Renal cortex interstitium (tissue), 15 donors: ENCODE measurements around the gene NCAM2. TPM values are rescaled to one million over a fixed set of nuclear protein-coding genes. Genes with fewer than 3 reads are reported as not detected.
A peak's percentile ranks its signal among the peaks of the same experiment; 100 is the strongest.

ENCODE experiments used
- DNase-seq, 11 donors: peaks; one replicate each; pipeline ENCODE4 v3.0.0-alpha.2; 2013; ENCODE audit warnings: low read depth in 9 of 11, low spot score in 4 of 11; ENCODE audit errors: extremely low read depth in 1 of 11
- long read RNA-seq, 16 experiments: transcript quantifications; one replicate each; lab custom pipeline, GENCODE V29; 2026
- polyA plus RNA-seq, 3 donors: library from polyadenylated mRNA; unstranded; fragments of 120-200 nt; gene quantifications; one replicate each; pipeline ENCODE4 v1.2.1, GENCODE V29; 2013; ENCODE audit not compliant: insufficient read length in 3 of 3

The NCAM2 gene
- polyA plus RNA-seq = 1 to 10 TPM; 6.4 to 8.9 (median 7.0) TPM
- long read RNA-seq, donor 1 = 0 reads
- long read RNA-seq, donor 2 = 0 reads
- long read RNA-seq, donor 3, full-length matches to known transcripts = 2 of 2 reads
- long read RNA-seq, donor 3, partial matches to known transcripts = 0 of 2 reads
- long read RNA-seq, donor 3, other reads (novel, unspliced or antisense) = 0 of 2 reads
- long read RNA-seq, donor 4 = 0 reads
- long read RNA-seq, donor 5, full-length matches to known transcripts = 1 of 1 reads
- long read RNA-seq, donor 5, partial matches to known transcripts = 0 of 1 reads
- long read RNA-seq, donor 5, other reads (novel, unspliced or antisense) = 0 of 1 reads
- long read RNA-seq, donor 6 = 0 reads
- long read RNA-seq, donor 7 = 0 reads
- long read RNA-seq, donor 8, full-length matches to known transcripts = 1 of 1 reads
- long read RNA-seq, donor 8, partial matches to known transcripts = 0 of 1 reads
- long read RNA-seq, donor 8, other reads (novel, unspliced or antisense) = 0 of 1 reads
- long read RNA-seq, donor 9, full-length matches to known transcripts = 1 of 1 reads
- long read RNA-seq, donor 9, partial matches to known transcripts = 0 of 1 reads
- long read RNA-seq, donor 9, other reads (novel, unspliced or antisense) = 0 of 1 reads
- long read RNA-seq, donor 10 = 0 reads
- long read RNA-seq, donor 11 = 0 reads
- long read RNA-seq, donor 12 = 0 reads
- long read RNA-seq, donor 13 = 0 reads
- long read RNA-seq, donor 14, full-length matches to known transcripts = 2 of 2 reads
- long read RNA-seq, donor 14, partial matches to known transcripts = 0 of 2 reads
- long read RNA-seq, donor 14, other reads (novel, unspliced or antisense) = 0 of 2 reads
- long read RNA-seq, donor 15, full-length matches to known transcripts = 1 of 1 reads
- long read RNA-seq, donor 15, partial matches to known transcripts = 0 of 1 reads
- long read RNA-seq, donor 15, other reads (novel, unspliced or antisense) = 0 of 1 reads
- long read RNA-seq, donor 16 = 0 reads

DNA sequence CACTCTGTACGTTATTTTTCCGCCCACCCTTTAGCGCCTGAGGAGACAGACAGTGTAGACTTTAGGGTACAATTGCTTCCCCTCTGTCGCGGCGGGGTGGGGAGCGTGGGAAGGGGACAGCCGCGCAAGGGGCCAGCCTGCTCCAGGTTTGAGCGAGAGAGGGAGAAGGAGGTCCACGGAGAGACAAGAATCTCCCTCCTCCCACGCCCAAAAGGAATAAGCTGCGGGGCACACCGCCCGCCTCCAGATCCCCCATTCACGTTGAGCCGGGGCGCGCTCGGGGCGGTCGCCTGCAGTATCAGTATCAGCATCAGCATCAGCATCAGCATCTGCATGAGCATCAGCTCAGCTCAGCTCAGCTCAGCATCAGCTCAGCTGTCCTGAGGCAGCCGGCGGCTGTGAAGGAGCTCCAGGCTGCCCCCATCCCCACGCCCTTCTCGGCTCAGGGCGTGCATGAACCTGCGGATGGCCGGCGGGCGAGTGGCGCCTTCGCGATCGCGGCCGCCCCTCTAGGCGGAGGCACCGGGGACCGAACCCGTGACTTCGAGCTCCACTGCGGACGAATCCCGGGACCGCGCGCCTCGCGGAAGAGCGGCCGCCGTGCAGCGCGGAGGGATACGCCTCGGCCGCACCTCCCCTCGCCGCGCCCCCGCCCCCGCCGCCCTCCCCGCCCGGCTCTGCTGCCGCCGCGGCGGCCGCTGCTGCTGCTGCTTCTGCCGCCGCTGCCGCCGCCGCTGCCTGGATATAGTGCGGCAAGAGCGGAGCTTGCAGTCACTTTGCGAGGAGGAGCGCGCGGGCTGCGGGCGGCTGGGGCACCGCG lies at the start of gene NCAM2:
Gene NCAM2 (plus strand): TSS at position 774 of the 820 bp plus-strand sequence.
- peak in 10 of 11 donors; percentile 22 to 74 (median 59) for DNase-seq

DNA sequence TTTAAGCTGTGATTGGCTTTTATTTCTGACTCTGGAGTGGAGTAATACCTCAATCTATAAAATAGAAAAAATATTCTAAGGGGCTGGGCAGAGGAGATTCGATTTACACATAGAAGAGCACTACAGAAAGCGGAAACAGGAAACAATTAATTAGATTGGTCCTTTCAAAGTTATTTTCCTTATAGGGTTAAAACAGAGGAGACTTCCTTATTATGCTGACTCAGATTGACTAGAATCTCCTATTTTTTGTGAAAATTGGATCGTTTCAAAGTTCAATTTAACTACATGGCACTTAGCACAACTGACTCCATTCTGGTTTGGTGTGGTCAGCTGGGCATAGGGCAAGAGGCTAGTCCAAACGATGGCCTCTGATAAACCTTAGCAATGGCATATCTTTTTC lies 48.3 kb upstream of the NCAM2 start:
- no peak for DNase-seq

DNA sequence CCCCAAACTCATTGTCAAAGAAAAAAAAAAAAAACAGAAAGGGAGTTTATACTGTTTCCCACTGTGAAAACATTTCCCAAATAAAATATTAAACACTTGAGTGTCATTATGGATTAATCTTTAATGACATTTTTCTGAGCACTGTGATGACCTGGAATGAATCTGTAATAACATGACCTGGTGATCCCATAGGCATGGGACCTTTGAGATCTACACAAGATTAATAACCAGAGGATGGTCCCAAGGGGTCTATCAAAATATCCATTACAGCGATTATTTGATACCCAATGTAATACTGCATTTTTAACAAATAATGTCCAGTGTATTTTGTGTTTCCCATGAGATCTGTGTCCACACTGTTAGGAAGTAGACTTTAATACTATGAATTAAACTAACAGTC lies 32.4 kb upstream of the NCAM2 start:
- no peak for DNase-seq

DNA sequence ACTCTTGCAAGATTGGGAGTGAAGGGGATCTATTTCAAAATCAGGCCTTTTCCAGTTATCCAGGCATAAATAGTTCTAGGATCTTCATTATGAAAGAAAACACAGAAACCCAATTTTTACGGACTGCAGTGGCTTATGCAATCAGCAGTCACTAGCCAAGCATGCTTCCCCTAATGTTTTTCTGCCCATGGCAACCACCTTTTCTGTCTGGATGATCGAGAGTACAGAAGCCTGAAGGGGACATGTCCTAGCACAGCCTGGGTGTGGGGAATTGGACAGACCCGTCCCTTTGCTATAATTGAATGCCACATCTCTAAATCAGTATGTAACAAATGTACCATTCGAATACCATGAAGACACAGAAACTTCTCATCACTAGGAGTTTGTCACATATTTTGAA lies 29.8 kb upstream of the NCAM2 start:
- no peak for DNase-seq

DNA sequence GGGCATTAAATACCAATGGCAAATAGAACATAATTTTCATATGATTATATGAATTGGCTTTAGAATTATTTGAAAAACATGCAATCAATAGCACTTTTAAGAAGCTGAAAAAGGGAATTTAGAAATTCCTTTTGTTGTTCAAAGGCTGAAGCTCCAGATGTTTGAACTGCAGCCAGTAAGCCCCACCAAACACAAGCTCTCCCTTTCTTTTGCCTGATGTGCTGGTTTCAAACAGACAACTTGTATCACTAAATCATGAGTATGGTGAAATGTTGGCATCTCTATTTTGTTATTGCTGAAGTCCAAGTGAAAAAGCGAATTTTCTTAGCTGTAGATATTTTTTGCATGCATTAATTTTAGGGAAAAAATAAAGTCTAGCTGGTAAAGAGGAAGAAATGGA lies 27.5 kb upstream of the NCAM2 start:
- DNase-seq = no peak

DNA sequence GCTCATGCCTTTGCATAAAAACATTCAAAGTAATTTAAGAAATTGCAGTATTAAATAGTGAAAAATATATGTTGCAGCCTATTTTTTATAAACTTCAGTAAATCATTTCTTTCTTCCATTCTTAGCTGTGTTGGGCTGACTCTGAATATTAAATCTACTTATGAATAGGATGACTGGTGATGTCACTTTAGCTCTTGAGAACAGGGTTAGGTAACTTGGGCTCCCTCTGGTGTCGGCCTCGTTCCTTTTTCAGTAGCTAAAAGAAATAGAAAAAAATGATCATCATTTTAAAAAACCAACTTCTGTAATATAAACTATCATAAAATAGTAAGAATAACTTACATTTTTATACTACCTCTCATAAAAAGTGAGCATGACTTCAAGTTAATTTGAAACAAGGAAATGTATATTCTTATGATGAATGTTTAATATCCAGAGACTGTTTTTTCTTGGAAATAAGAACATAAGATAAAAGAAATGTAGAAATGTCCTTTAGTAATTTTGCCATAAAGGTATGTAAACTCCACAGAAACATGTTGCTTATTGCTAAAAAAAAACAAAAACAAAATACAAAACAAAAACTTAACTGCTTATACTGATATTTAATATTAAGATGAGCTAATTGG lies 26.8 kb upstream of the NCAM2 start:
- peak in 9 of 11 donors; percentile 4 to 45 (median 29) for DNase-seq

DNA sequence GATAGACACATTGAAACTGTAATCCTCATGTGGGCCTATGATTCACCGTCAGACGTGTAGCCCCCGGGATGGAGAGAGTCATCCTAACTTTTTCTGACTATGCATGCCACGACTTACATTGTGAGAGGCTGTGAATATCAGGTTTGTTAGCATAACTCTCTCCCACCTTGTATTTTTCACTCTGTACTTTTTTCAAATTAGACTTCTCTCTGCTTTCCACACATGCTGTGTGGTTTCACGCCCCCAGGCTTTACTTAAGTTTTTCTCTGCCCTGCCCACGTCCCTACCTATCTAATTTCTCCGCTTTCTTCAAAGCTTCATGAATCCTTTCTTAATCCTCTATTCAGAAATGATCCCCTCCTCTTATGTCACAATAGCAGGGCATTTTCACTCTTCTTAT lies 3.4 kb upstream of the NCAM2 start:
- DNase-seq = no peak

DNA sequence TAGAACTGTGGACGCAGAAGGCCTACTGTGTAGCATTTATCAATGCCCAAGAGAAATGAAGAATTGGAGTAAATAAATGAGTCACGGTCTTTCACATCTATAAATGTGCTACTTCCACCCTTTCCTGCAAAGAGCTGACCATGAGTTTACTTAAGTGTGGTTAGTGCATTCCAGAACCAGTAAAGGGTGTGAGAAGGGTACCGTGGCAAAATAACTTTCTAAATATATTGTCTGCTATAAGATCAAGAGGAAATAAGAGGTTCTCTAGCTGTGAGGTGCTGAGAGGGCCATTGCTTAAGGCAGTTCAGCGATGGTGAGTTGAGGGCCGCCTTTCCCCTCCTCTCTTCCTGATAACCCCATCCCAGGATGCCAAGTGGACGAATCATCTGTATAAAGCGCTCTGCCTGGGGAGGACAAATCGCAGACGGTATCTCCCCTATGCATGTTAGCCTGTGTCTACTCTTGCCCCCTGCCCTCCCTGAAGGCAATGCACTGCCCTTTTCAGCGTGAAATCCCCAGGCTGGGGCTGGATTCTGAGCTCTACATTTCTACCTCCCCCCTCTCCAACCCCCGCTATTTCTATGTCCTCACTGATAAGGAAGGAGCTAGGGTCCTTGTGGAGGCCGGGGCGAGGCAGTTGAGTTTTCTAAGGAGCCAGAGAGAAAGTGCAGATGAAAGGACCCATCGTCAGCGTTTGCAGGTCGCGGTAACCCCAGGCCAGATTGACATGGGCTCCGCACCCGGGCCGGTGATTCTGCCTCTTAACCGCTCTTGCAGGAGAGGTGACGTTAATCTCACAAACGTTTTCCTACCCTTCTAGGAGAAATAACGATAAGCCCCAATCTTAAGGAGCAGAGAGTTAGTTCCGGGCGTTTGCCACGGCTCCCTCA lies 1.5 kb upstream of the NCAM2 start:
- no peak for DNase-seq

DNA sequence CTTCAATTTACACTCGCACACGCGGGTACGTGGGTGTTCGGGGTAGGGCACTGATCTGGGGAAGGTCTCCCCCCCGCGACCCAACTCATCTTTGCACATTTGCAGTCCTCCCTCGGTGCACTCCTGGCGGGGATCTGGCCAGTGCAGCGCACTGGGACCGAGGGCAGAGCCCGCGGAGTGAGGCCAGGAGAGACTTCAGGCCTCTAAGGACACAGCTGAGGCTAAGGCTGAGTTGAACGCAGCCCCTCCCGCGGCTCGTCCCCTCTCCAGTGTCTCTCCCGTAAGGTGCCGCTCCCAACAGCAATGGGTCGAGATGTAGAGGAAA lies 936 bp upstream of the NCAM2 start:
- DNase-seq = no peak

DNA sequence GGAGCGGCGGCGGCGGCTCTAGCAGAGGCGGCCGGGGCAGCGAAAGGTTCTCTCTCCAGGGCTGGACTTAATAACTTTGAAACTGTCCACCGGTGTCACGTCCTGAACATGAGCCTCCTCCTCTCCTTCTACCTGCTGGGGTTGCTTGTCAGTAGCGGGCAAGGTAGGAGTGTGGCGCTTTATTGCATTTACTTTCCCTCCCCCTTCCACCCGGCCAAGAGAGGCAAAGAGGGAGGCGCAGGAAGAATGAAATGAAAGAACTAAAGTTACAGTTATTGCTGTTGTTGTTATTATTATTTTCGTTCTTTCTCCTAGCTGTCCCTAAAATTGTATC lies 214 bp downstream of the NCAM2 start:
- peak in 1 of 11 donors; percentile 20 for DNase-seq

DNA sequence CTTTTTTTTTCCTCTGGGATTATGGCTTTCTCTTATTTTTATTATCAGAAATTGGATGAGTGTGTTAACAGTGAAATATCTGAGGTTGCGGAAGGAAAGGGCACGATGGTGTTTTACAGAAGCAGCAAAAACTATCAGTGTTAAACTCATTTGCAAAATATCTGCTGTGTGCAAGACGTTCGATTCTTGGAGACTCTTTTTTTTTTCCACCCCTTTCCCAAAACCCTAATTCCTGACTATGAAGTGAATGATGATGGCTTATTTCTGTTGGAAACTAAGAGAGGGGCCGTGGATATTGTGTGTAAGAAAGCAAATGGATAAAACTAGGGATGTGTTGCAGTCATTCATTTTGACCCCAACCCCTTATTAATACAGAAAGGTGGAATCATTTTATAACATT lies 677 bp downstream of the NCAM2 start:
- peak in 1 of 11 donors; percentile 5 for DNase-seq

DNA sequence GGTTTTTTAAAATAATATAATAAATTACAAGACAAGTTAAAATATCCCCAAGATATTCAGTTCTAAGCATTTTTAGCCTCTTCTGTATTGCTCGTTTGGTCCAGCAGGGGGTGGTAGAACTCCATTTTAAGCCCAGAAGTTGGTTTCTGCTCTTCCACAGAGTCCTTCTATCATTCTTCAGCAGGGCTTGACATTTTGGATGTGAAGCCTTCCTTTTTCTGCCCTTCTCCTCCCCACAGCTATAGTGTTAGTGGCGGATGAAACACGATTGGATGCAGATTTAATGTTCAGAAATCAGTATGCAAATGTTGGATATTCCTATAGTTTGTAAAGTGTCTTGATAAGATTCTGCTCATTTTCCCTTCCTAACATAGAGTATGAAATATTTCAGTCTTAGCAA lies 1.4 kb downstream of the NCAM2 start:
- peak in 6 of 11 donors; percentile 26 to 48 (median 40) for DNase-seq

DNA sequence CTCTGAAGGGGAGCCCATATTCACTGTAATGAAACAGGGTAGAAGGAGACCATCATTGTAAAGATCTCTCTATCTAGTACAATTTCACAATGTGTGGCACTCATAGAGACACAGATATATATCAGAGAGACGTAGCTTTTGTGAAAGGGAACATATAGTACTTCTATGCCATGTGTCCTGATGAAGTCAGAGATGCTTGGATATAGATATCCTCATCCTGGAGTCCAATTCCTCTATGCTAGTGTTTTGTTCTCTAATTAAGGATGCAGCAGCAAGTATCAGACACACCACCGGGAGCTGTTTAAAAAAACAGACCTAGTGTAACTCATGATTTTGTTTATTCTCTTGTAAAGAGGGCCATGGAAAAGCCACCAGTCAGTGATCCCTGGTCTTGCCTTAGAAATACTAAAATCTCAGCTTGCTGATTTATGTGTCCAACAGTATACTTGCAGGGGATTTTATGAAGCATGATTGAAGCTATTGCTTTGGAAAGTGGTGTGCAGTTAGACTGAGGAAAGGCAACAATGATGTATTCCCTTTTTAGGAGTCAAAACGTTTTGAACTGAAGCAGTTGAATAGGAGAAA lies 2.5 kb downstream of the NCAM2 start:
- no peak for DNase-seq

DNA sequence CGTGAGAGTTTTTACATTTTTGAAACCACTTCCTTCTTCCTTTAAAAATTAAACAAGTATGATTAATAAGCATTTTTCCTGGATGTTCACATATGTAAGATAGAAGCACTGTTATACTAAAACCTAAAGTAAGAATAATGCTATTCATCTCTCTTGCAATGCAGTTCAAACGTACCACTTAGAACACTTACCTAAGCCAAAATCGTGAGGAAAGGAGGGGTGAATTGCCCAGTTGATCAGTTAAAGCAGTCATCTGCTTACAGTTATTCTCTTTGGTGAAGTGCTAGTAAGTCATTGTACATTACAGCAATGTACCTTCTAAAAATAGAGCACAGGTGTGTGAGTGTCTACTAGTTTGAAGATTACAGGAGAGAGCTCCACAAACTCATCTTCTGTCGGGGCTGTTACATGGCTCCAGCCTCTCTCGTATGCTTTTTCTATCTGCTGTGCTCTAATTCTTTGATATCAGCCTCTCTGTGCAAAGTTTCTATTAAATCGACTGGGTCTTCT lies 3.4 kb downstream of the NCAM2 start:
- DNase-seq = no peak

DNA sequence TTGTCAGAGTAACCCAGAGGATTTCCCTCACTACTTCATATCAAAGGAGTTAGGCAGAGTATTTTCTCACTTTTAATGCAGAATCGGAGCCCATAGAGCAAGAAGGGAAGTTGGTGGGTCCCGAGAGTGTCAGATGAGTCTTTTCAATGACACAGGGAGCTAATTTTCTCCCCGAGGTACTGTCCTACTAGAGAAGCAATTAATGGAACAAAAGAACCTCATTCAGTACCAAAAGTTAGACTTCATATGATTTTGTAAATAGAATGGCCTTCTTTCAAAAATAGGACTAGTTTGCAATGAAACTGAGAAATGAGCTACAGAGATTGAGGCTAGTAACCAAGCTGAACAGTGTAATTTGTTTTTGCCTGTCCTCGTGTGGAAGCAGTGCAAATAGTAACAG lies 3.9 kb downstream of the NCAM2 start:
- DNase-seq = no peak

DNA sequence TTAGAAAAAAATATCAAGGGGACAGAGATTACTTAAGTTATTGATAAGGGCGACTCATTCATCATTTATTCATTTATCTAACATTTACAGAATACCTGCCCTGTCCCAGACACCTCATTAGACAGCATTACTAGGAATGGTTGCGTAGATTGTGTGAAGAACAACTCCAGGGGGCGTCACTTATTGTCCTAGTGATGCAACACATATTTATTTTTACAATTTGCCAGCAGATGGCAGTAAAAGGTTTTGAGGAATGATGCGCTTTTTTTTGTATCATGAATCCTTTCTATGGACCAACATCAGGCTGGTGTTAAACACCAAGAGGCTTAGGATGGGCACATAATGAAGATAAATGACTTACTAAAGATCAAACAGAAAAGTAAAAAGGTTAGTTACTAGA lies 5.5 kb downstream of the NCAM2 start:
- no peak for DNase-seq

DNA sequence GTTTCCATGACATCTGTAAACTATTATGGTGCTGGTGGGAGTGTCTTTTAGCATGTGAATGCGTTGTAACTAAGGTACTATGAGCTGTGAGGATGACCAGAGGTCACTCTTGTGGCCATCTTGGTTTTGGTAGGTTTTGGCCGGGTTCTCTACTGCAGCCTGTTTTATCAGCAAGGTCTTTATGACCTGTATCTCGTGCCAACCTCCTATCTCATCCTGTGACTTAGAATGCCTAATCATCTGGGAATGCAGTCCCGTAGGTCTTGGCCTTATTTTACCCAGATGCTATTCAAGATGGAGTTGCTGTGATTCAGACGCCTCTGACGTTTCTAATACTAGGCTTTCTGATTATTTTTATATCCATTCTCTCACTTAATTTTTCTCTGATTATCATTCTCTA lies 9.4 kb downstream of the NCAM2 start:
- no peak for DNase-seq
